ENCODE measurements around the gene GMDS.

DNA sequence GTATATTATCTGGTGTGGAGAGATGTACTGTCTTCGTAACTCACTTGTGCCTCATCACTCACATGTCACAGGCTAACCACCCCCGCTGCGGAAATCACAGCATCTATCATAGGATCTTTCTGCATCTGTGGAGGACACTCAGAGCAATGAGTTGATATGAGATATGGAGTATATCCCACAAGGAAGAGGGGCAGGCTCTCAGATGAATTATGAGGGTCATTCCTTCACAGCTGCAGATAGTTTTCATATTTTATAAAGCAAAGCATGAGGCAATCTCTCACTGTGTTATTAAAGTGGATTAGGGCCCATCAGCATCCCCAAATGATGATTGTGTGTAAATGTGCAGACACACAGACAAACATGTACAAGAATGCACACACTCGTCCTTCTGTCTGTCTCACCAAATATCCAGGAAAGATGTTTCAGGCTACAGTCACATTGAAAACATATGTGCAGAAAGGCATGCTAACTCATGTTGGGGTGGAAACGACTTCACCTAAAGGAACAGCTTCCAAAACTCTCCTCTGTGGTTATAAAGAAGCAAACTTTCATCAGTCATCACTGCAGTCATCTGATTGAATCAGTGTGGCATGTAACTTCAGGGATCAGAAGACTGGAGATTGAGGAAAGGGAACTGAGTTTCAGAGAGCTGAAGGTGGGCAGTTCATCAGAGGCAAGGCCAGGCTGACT is 471.0 kb downstream of the GMDS start:
- TF ChIP-seq, protein P1, sequence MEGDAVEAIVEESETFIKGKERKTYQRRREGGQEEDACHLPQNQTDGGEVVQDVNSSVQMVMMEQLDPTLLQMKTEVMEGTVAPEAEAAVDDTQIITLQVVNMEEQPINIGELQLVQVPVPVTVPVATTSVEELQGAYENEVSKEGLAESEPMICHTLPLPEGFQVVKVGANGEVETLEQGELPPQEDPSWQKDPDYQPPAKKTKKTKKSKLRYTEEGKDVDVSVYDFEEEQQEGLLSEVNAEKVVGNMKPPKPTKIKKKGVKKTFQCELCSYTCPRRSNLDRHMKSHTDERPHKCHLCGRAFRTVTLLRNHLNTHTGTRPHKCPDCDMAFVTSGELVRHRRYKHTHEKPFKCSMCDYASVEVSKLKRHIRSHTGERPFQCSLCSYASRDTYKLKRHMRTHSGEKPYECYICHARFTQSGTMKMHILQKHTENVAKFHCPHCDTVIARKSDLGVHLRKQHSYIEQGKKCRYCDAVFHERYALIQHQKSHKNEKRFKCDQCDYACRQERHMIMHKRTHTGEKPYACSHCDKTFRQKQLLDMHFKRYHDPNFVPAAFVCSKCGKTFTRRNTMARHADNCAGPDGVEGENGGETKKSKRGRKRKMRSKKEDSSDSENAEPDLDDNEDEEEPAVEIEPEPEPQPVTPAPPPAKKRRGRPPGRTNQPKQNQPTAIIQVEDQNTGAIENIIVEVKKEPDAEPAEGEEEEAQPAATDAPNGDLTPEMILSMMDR (IDR thresholded peaks at IDR 0.05) = no peak
- no peak for TF ChIP-seq POLR2A (IDR thresholded peaks at IDR 0.05)

Measured in Peyer's patch (tissue), 4 donors.